Measurements from ENCODE around the gene URGCP. TPM values are rescaled to one million over a fixed set of nuclear protein-coding genes. Genes with fewer than 3 reads are reported as not detected.

URGCP gene
- total and polyA plus RNA-seq, 10 of the 15 experiments (the other 5 are each of a cell fraction or from before 2014, with no cell fraction given), result 2.0 to 29.7 (median 17.5) TPM

- TF ChIP-seq, protein P1, sequence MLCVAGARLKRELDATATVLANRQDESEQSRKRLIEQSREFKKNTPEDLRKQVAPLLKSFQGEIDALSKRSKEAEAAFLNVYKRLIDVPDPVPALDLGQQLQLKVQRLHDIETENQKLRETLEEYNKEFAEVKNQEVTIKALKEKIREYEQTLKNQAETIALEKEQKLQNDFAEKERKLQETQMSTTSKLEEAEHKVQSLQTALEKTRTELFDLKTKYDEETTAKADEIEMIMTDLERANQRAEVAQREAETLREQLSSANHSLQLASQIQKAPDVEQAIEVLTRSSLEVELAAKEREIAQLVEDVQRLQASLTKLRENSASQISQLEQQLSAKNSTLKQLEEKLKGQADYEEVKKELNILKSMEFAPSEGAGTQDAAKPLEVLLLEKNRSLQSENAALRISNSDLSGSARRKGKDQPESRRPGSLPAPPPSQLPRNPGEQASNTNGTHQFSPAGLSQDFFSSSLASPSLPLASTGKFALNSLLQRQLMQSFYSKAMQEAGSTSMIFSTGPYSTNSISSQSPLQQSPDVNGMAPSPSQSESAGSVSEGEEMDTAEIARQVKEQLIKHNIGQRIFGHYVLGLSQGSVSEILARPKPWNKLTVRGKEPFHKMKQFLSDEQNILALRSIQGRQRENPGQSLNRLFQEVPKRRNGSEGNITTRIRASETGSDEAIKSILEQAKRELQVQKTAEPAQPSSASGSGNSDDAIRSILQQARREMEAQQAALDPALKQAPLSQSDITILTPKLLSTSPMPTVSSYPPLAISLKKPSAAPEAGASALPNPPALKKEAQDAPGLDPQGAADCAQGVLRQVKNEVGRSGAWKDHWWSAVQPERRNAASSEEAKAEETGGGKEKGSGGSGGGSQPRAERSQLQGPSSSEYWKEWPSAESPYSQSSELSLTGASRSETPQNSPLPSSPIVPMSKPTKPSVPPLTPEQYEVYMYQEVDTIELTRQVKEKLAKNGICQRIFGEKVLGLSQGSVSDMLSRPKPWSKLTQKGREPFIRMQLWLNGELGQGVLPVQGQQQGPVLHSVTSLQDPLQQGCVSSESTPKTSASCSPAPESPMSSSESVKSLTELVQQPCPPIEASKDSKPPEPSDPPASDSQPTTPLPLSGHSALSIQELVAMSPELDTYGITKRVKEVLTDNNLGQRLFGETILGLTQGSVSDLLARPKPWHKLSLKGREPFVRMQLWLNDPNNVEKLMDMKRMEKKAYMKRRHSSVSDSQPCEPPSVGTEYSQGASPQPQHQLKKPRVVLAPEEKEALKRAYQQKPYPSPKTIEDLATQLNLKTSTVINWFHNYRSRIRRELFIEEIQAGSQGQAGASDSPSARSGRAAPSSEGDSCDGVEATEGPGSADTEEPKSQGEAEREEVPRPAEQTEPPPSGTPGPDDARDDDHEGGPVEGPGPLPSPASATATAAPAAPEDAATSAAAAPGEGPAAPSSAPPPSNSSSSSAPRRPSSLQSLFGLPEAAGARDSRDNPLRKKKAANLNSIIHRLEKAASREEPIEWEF (IDR thresholded peaks at IDR 0.05; ENCODE audit: insufficient replicate concordance, low read depth, low read length), result no peak
- TF ChIP-seq MYC (IDR thresholded peaks at IDR 0.05; ENCODE audit: insufficient read depth, insufficient read length, insufficient replicate concordance, low read length, severe bottlenecking) (no peak), MTA2 (IDR thresholded peaks at IDR 0.05; ENCODE audit: low read depth) (peak; percentile 61; the same call in 1 of the 2 replicates), USF2 (IDR thresholded peaks at IDR 0.05; ENCODE audit: borderline replicate concordance, low read depth, low read length) (no peak), SMARCA5 (IDR thresholded peaks at IDR 0.05) (no peak), POLR2A (IDR thresholded peaks at IDR 0.05; ENCODE audit: low read depth, low read length) (no peak), IKZF2 (IDR thresholded peaks at IDR 0.05) (peak; percentile 16 to 22; a peak in 1 of 4 replicates), PAX5 (IDR thresholded peaks at IDR 0.05; ENCODE audit: borderline replicate concordance, low read depth, low read length) (no peak), FOS (IDR thresholded peaks at IDR 0.05; ENCODE audit: borderline replicate concordance, extremely low read depth, insufficient read length) (no peak), ZBTB4 (CRISPR knock-in tag; IDR thresholded peaks at IDR 0.05) (no peak), SUPT20H (IDR thresholded peaks at IDR 0.05; ENCODE audit: borderline replicate concordance, control insufficient read depth, low read depth, low read length) (no peak), MEF2A (IDR thresholded peaks at IDR 0.05; ENCODE audit: insufficient read depth, low read depth, low read length) (no peak), CBFB (IDR thresholded peaks at IDR 0.05; ENCODE audit: low read depth) (0 out of 2 replicates have a peak, but pooled peaks have one; percentile 25), TCF7 (IDR thresholded peaks at IDR 0.05; ENCODE audit: borderline replicate concordance) (no peak), SREBF2 (IDR thresholded peaks at IDR 0.05; ENCODE audit: low read length) (no peak)
- TF ChIP-seq, protein P2, sequence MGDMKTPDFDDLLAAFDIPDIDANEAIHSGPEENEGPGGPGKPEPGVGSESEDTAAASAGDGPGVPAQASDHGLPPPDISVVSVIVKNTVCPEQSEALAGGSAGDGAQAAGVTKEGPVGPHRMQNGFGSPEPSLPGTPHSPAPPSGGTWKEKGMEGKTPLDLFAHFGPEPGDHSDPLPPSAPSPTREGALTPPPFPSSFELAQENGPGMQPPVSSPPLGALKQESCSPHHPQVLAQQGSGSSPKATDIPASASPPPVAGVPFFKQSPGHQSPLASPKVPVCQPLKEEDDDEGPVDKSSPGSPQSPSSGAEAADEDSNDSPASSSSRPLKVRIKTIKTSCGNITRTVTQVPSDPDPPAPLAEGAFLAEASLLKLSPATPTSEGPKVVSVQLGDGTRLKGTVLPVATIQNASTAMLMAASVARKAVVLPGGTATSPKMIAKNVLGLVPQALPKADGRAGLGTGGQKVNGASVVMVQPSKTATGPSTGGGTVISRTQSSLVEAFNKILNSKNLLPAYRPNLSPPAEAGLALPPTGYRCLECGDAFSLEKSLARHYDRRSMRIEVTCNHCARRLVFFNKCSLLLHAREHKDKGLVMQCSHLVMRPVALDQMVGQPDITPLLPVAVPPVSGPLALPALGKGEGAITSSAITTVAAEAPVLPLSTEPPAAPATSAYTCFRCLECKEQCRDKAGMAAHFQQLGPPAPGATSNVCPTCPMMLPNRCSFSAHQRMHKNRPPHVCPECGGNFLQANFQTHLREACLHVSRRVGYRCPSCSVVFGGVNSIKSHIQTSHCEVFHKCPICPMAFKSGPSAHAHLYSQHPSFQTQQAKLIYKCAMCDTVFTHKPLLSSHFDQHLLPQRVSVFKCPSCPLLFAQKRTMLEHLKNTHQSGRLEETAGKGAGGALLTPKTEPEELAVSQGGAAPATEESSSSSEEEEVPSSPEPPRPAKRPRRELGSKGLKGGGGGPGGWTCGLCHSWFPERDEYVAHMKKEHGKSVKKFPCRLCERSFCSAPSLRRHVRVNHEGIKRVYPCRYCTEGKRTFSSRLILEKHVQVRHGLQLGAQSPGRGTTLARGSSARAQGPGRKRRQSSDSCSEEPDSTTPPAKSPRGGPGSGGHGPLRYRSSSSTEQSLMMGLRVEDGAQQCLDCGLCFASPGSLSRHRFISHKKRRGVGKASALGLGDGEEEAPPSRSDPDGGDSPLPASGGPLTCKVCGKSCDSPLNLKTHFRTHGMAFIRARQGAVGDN (IDR thresholded peaks at IDR 0.05), result no peak
Measured at GRCh38 chr7:43850348-43851116, 55.9 kb downstream of the URGCP start (continued).
